ENCODE measurements around the gene NSUN3. TPM values are rescaled to one million over a fixed set of nuclear protein-coding genes. Genes with fewer than 3 reads are reported as not detected.
A peak's percentile ranks its signal among the peaks of the same experiment; 100 is the strongest.

Gene NSUN3
- total and polyA plus RNA-seq, 2 of the 4 experiments (the other 2 are of a cell fraction) = 4.9 to 6.8 TPM

DNA sequence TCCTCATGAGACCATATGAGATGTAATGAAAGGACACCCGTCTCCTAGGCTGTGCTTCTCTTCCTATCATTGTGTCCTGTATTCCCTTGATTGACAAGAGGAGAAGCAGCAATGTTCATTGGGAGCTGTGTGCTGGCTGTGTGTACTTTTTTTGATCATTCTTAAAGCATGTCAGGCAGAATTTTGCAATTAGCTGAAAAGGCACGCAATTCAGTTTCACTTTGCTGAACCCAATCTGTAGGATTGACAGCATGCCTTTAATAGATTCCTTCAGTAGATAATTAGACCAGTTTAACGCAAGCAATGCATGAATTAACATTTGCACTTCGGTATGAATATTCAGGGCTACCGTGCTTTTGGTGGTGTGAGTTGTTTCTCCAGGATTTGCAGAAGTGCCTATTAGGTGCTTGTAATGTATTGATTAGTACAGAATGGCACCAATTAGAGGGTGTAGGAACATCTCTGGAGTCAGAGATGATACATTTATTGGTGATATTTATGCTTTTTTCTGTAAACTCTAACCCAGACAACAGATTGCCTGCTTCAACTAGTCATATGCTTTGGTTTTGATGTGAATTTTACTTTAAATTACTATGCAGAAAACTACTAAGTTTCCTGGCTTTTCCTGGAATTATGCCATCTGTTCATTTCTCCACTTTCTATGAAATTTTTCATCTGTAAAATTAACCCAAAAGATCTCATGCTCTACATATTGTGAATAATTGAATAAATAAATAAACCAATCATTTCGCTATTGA lies 114.3 kb downstream of the NSUN3 start:
- H3K4me3 ChIP-seq (ENCODE audit: insufficient read depth, low read depth, low read length) = no peak overlapping the region
- H3K27me3 ChIP-seq (ENCODE audit: control insufficient read depth, insufficient read depth, low read length) = no peaks in the 10 kb centered on the region
- BruUV-seq (replicated peaks) = no TSS peak
- peak overlapping the region; percentile 21; the same call in 1 of the 2 replicates for H3K4me2 ChIP-seq (ENCODE audit: low read depth, low read length)
- CTCF ChIA-PET = no interaction called here
- no peak overlapping the region for H2BK120ac ChIP-seq (ENCODE audit: low read depth, low read length)
- H4K20me1 ChIP-seq (ENCODE audit: insufficient read depth, low read length) = no peaks in the 10 kb centered on the region
- H2BK5ac ChIP-seq (ENCODE audit: low read depth, low read length, poor library complexity, severe bottlenecking) = no peak overlapping the region
- H4K5ac ChIP-seq (ENCODE audit: low read depth, low read length) = no peak overlapping the region
- H3K23ac ChIP-seq (ENCODE audit: low read depth, low read length) = no peak overlapping the region
- H3K4ac ChIP-seq (ENCODE audit: low read depth, low read length) = no peak overlapping the region
- no peak overlapping the region for H3K56ac ChIP-seq (ENCODE audit: extremely low read depth, insufficient read depth, low read length)
- POLR2A ChIA-PET (ENCODE audit: unreplicated experiment) = no interaction called here
- H4K8ac ChIP-seq (ENCODE audit: low read depth in 2 of 2, low read length in 2 of 2) = no peak overlapping the region
- H2AK5ac ChIP-seq (ENCODE audit: low read depth, low read length) = no peak overlapping the region
- no peak overlapping the region for H4K91ac ChIP-seq (ENCODE audit: insufficient read depth, low read depth, low read length)
- dilution Hi-C loops (cut with HindIII; ENCODE audit: low sequenced_read_pairs, unreplicated experiment) (no loop called here), in situ Hi-C loops (cut with MboI; ENCODE audit: low sequenced_read_pairs) (no loop called here), intact Hi-C loops (cut with micrococcal nuclease) (no loop called here)
- no peak overlapping the region for H3K27ac ChIP-seq (ENCODE audit: insufficient read depth, low read length)
- H3K4me1 ChIP-seq (ENCODE audit: control insufficient read depth, insufficient read depth, low read length) = no peaks in the 10 kb centered on the region
- no peaks in the 10 kb centered on the region for H3K9me1 ChIP-seq (ENCODE audit: insufficient read depth, low read length)
- no peak overlapping the region for H2AK9ac ChIP-seq (replicated peaks; ENCODE audit: low read depth, low read length, poor library complexity)
- H3K9ac ChIP-seq (ENCODE audit: low read depth, low read length) = no peak overlapping the region
- ATAC-seq (ENCODE audit: low read depth) (no peak), DNase-seq (no peak)
- H2AFZ ChIP-seq (replicated peaks; ENCODE audit: low read length, poor library complexity) = no peak overlapping the region
- TF ChIP-seq CEBPB (IDR thresholded peaks at IDR 0.05; ENCODE audit: low read depth, low read length) = no peak
- TF ChIP-seq, protein P1, sequence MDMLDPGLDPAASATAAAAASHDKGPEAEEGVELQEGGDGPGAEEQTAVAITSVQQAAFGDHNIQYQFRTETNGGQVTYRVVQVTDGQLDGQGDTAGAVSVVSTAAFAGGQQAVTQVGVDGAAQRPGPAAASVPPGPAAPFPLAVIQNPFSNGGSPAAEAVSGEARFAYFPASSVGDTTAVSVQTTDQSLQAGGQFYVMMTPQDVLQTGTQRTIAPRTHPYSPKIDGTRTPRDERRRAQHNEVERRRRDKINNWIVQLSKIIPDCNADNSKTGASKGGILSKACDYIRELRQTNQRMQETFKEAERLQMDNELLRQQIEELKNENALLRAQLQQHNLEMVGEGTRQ (IDR thresholded peaks at IDR 0.05; ENCODE audit: low read depth, low read length) = no peak
- TF ChIP-seq, protein P2, sequence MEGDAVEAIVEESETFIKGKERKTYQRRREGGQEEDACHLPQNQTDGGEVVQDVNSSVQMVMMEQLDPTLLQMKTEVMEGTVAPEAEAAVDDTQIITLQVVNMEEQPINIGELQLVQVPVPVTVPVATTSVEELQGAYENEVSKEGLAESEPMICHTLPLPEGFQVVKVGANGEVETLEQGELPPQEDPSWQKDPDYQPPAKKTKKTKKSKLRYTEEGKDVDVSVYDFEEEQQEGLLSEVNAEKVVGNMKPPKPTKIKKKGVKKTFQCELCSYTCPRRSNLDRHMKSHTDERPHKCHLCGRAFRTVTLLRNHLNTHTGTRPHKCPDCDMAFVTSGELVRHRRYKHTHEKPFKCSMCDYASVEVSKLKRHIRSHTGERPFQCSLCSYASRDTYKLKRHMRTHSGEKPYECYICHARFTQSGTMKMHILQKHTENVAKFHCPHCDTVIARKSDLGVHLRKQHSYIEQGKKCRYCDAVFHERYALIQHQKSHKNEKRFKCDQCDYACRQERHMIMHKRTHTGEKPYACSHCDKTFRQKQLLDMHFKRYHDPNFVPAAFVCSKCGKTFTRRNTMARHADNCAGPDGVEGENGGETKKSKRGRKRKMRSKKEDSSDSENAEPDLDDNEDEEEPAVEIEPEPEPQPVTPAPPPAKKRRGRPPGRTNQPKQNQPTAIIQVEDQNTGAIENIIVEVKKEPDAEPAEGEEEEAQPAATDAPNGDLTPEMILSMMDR (conservative IDR thresholded peaks at IDR 0.05; ENCODE audit: low read depth, low read length) = no peak
- no peak for TF ChIP-seq RAD21 (IDR thresholded peaks at IDR 0.05; ENCODE audit: low read length)
- no peak for TF ChIP-seq RCOR1 (IDR thresholded peaks at IDR 0.05; ENCODE audit: insufficient replicate concordance, low read length)
- no peak for TF ChIP-seq CHD1 (IDR thresholded peaks at IDR 0.05; ENCODE audit: low read depth, low read length)
- no peak for TF ChIP-seq FOS (IDR thresholded peaks at IDR 0.05; ENCODE audit: low read depth, low read length)
- no peak for TF ChIP-seq POLR2A (IDR thresholded peaks at IDR 0.05; ENCODE audit: low read depth, low read length)
- TF ChIP-seq NFE2L2 (IDR thresholded peaks at IDR 0.05; ENCODE audit: low read depth, low read length) = no peak
- no peak for TF ChIP-seq BHLHE40 (IDR thresholded peaks at IDR 0.05; ENCODE audit: low read depth, low read length)
- no peak for TF ChIP-seq MAZ (IDR thresholded peaks at IDR 0.05; ENCODE audit: borderline replicate concordance, low read depth, low read length)
- no peak for TF ChIP-seq RFX5 (IDR thresholded peaks at IDR 0.05; ENCODE audit: low read depth, low read length)
- no peak for TF ChIP-seq SMC3 (IDR thresholded peaks at IDR 0.05; ENCODE audit: low read depth, low read length)
- TF ChIP-seq MAFK (IDR thresholded peaks at IDR 0.05; ENCODE audit: low read depth, low read length) = no peak
- H2BK20ac ChIP-seq (ENCODE audit: low read depth, low read length) = no peak overlapping the region
- 56% methylated on average over 2 of the region's 6 CpGs; no CpG with 5 or more reads in 1 of the 2 experiments for WGBS, 2 experiments (ENCODE audit: extremely low coverage in 2 of 2, insufficient read length in 1 of 2)
- H3K14ac ChIP-seq (replicated peaks; ENCODE audit: low read depth, low read length) = no peak overlapping the region
- no peaks in the 10 kb centered on the region for H3K9me3 ChIP-seq (ENCODE audit: control insufficient read depth, insufficient read depth, low read length)
- H2BK15ac ChIP-seq (ENCODE audit: low read depth, low read length) = no peak overlapping the region
- no peak overlapping the region for H3K18ac ChIP-seq (ENCODE audit: low read depth, low read length)
- H3K79me1 ChIP-seq (ENCODE audit: low read depth in 1 of 2, low read length in 2 of 2) = no peaks in the 10 kb centered on the region
- no peaks in the 10 kb centered on the region for H3K36me3 ChIP-seq (ENCODE audit: control insufficient read depth, insufficient read depth, low read length)
